Stimulated activated CD8-positive, alpha-beta memory T cell treated with anti-CD3 and anti-CD28 coated beads, Interleukin-15, amount 100 ng/mL, for 4 hours (primary cell): ENCODE results near the gene PCDH18.
"Not testable (repeated sequence)": the region's sequence is repeated elsewhere in the genome, so short reads cannot be mapped to it uniquely, and the experiment has no call there.

ENCODE experiments used
- DNase-seq, 2 donors: peaks; one replicate each; pipeline ENCODE4 v3.0.0-alpha.2; 2020; ENCODE audit warnings: low read depth in 2 of 2

PCDH18 gene

DNA sequence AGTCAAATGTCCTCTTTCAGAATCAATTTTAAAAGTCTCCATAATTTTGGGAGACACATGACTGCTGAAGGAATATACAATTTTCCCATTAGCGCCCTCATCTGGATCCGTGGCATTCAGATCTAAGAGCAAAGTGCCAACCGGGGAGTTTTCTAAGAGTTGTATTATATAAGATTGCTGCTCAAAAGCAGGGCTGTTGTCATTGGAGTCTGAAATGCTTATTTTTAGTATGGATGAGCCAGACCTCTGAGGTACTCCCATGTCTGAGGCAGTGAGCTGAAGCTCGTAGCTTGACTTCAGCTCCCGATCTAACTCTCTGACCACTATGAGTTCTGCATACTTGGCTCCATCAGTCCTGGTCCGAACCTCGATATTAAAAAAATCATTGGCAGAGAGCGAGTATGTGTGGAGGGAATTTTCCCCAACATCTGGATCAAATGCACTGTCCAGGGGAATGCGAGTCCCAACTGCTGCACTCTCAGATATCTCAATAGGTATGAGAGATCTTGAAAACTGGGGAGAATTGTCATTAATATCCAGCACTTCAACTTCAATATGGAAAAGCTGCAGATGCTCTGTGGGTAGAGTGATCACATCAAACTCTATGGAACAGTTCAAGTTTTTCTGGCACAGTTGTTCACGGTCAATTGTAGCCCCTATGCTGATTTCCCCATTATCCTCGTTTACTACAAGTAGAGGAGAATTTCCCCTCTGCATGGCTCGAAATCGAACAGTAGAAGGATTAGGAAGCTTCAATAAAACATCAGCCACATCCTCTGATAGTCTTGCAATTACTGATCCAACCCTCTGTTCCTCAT lies 917 bp downstream of the PCDH18 start:
- no peak for DNase-seq

DNA sequence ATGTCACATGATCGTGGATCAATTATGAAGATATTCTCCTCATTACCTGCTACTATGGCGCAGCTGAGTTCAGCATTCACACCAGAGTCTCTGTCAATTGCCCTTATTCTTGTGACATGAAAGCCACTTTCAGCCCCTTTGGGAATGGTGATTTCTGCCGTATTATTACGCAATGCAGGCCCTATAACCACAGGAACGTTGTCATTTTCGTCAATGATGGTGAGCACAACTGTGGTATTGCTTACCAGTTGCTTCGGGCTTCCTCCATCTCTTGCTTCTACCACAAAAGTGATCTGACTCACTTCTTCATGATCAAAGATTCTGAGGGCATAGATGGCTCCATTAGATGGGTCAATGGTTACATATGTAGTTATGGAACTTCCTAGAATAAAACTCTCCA lies 2.1 kb downstream of the PCDH18 start:
- no peak for DNase-seq

DNA sequence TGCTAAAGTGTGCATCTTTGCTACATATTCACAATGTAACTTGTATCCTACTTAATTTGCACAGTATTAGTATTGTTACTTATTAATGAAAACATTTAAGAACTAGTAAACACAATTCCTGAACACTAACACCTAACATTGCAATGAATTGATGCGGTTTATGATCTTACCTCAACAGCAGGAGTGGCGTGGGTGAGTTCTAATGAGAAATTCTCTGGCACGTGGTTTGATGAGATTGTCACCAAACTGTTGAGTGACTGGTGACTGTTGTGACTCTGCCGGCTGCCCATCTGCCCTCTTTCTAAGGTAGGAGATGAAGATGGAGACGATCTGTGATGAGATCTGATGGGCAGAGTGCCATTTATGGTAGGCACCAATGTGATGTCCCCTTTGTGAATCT lies 2.9 kb downstream of the PCDH18 start:
- no peak for DNase-seq

GRCh38 chr4:137528673-137529072 lies 3.6 kb downstream of the PCDH18 start:
- no peak for DNase-seq

GRCh38 chr4:137526681-137527080 lies 5.6 kb downstream of the PCDH18 start:
- no peak for DNase-seq

GRCh38 chr4:137524725-137525369 lies 7.4 kb downstream of the PCDH18 start:
- DNase-seq: no peak

- no peak for DNase-seq
These were observed 9.0 kb downstream of the PCDH18 start for GRCh38 chr4:137523329-137523728.

- DNase-seq: no peak
These were observed 11.2 kb downstream of the PCDH18 start for GRCh38 chr4:137521053-137521452.

DNA sequence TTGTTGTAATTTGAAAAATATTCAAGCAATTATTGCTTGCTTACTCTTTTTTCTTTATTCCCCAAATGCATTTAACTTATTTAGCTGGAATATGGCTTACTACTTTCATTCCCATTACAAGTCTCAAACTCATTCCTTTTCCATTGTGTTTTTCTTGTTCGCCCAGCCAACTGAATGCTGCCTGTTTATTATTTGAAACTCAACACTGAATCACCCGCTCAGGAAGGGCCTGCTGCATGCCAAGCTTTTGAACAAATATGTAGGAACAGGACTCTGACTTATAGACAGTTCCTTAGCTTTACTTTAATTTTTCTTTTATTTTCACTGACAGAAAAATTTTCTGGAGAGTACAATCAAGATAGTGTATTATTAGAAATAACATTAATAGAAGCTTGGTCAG lies 12.9 kb downstream of the PCDH18 start:
- no peak for DNase-seq

DNA sequence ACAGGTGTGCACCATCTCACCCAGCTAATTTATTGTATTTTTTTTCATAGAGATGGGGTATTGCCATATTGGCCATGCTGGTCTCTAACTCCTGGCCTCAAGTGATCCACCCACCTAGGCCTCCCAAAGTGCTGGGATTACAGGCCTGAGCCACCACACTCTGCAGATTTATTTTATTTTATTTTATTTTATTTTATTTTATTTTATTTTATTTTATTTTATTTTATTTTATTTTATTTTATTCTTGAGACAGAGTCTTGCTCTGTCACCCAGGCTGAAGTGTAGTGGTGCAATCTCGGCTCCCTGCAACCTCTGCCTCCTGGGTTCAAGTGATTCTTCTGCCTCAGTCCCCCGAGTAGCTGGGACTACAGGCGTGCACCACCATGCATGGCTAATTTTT lies 15.0 kb downstream of the PCDH18 start:
- DNase-seq: not testable (repeated sequence)

DNA sequence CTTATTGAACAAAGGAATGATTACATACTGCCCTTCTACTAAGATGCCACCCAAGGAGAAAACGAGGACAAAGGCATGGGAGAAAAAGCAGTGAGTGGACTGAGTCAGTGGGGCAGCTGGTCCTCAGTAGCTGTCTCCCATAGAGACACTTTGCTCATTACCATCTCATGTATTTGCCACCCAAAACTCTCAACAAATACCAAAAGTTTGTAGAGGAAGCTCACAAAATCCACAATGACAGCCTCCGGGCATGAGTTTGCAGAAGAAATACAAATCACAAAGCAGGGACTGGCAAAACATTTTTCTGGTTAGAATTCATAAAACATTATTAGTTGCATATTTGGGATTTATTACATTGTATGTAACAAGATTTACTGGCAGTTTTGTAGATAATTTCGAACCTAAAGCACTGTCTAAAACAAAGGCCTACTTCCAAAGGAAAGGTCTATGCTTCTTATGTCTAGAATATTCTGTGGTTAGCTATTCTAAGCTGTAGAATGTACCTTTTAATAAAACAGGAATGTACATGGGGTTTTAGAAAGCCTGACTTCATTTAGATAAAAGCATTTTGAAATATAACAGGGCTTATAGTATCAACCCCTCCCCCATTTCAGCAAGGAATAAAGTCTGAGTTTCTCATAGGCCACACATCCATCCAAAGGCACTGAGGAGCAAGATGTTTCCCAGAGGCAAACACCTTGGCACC lies 17.7 kb downstream of the PCDH18 start:
- DNase-seq: no peak

- DNase-seq: no peak
These were observed 21.6 kb downstream of the PCDH18 start for GRCh38 chr4:137510557-137511265.

DNA sequence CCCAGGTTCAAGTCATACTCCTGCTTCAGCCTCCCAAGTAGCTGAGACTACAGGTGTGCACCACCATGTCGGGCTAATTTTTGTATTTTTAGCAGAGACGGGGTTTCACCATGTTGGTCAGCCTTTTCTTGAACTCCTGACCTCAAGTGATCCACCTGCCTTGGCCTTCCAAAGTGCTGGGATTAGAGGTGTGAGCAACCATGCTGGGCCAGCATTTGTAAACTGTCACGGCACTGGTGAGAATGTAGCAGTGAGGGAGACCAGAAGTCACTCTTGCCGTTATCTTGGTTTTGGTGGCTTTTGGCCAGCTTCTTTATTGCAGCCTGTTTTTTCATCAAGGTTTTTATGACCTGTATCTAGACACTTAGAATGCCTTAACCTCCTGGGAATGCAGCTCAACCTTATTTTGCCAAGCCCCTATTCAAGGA lies 22.4 kb downstream of the PCDH18 start:
- DNase-seq: no peak

DNA sequence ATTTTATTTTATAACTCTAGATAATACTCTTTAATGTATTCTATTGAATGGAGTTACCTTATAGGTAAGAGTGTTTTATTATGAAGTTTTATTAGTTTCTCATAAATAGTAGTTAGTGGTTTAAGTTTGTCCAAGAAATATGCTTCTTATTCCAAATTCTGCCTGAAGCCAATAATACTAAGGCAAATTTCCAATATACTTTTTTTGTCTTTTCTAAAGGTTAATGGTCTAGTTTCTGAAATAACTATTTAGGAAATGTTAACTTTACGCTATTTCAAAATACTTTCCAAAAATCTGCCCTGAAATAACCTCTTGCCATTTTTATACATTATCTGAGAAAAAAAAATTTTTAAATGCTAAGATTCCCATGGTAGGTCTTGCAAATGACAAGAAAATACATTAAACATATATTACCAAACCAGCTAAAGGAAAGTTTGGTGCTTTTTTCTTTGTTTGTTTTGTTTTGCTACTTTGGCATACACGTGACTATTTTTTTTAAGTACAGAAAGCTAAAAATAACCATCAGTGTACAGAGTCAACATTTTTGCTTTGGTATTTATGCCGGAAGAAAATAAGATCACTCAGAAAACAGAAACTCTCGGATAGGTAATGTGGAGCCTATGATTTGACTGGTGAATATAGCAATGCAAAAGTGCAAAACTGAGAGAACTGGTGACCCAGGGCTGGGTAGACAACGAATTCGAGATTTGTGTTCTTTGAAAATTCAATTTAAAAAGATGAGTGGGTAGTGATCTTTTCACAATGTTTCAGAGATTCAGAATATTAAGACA lies 29.8 kb downstream of the PCDH18 start:
- DNase-seq: no peak

GRCh38 chr4:137496267-137496666 lies 36.0 kb downstream of the PCDH18 start:
- DNase-seq: not testable (repeated sequence)

GRCh38 chr4:137495578-137495977 lies 36.7 kb downstream of the PCDH18 start:
- no peak for DNase-seq

GRCh38 chr4:137483313-137483959 lies 48.9 kb downstream of the PCDH18 start:
- DNase-seq: not testable (repeated sequence)

GRCh38 chr4:137479657-137480056 lies 52.6 kb downstream of the PCDH18 start:
- not testable (repeated sequence) for DNase-seq

- DNase-seq: no peak
These were observed 55.9 kb downstream of the PCDH18 start for GRCh38 chr4:137476345-137476744.

DNA sequence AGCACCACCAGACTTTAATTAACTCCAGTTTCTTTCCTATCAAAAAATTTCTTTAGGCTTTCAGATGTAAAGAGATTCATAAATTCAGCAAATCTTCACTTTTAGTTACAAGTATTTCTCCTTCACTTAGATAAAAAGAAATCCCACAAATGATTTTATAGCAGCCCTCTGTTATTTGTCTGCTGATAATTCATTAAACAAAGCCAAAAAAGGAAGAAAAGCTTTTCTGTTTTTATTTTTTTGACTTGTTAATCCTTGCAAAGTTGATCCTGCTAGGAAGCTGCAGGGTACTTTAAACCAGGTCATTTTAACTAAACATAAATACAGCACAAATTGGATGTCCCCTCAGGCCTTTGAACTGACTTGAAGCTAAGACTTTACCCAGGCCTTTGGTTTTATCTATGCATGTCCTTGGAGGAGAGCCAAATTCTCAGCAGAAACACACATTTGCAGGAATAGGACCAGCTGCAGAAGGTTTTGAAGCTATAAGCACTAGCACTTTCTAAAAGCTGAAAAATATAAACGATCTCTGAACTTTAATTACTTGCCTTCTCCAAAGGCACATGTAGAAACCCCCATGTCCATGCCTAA lies 57.5 kb downstream of the PCDH18 start:
- no peak for DNase-seq
